ENCODE measurements around the gene USP47.

The USP47 gene

DNA sequence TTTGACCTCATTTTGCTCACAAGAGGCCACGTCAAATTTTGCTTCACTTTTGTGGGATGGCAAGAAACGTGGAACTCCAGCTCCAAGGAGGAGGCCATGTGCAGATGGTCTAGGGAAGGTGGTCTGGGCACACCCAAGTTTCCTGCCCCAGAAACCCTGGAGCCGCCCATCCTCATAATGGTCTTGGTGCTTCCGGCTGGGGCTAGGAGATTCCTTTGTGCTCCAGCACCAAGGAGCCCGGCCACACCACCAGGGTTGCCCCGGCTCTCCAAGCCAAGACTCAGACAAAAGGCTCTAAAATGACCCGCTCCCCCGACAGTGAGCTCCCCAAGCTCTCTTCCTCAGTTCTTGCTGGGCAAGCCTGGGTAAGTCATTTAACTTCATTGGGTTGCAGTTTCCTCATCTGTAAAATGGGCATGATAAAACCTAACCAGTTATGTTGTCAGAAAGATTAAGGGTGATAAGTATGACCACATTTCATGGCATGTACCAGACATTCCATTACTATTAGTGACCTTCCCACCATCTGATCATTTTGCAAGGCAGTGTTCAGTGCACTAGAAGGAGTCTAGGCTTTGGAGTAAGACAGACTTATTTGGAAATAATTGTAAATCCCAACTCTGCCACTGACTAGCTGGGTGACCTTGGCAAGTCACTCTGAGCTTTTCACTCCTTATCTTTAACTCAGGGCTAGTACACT is 143.4 kb downstream of the USP47 start:
- no peak for DNase-seq

DNA sequence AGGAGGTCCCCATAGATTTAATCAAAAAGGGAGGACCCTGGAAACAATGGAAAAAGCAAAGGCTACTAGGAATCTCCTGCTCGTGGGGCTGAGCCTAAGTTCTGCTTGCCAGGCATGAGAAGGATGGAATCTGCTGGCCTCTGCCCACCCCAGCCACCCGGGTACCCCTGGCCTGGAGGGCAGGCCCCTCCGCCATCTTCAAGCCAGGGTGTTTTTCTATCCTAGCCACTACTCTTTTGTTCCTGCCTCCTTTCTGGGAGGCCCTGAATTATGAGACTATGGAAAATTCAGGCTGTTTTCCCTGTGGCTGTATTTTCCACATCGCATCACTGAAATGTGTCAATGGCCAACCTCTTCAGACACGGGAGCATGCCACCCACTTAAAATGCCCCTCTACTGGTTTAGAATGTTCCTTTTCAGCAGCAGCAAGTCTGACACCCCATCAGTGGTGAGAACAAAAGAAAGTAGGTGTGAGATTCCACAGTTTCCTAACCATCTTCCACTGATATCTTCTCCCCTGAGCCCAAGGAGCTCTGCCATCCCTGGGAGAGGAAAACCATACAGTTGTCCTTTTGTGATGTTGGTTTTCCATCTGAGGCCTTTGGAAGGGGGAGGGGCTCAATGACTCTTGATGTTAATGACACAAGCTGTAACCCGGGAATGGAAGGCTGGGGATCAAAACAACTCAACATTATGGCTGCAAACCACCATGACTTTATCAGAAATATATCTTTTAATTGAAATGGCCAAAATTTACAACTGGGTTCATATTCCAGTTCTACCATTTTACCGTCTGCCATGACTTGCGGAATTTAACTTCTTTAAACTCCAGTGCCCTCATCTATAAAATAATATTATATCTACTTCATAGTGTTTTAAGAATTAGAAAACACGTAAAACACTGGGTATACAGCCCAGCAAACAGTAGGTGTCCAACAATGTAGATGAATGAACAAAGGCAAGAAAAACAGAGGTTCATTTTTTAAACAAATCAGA is 144.5 kb downstream of the USP47 start:
- DNase-seq = no peak

GRCh38 chr11:11987503-11988022 is 145.8 kb downstream of the USP47 start:
- DNase-seq = no peak

DNA sequence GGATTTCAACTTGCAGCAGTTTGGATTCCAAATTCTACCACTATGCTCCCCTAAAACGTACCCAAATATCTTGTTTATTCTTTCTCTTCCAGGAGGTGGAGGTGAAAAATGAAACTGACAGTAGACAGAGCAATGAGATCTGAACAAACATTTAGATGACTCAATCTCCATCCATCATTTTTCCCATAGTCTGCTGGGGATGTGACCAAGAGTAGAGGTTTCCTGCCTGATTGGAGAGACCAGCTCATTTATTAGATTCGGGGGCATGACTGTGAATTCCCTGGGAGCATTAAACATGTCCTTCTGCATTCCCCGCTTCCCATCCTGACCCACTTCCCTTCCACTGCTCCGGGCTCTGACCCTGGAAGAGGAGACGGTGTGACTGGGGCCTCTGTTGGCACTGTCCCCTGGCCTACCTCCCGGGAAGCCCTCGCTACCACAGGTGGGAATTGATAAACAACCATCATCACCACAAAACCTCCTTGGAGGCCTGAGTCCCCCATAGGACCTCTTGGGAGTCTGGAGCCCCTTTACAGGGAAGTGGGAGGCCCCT is 146.4 kb downstream of the USP47 start:
- no peak for DNase-seq

GRCh38 chr11:11988681-11989261 is 147.0 kb downstream of the USP47 start:
- no peak for DNase-seq

DNA sequence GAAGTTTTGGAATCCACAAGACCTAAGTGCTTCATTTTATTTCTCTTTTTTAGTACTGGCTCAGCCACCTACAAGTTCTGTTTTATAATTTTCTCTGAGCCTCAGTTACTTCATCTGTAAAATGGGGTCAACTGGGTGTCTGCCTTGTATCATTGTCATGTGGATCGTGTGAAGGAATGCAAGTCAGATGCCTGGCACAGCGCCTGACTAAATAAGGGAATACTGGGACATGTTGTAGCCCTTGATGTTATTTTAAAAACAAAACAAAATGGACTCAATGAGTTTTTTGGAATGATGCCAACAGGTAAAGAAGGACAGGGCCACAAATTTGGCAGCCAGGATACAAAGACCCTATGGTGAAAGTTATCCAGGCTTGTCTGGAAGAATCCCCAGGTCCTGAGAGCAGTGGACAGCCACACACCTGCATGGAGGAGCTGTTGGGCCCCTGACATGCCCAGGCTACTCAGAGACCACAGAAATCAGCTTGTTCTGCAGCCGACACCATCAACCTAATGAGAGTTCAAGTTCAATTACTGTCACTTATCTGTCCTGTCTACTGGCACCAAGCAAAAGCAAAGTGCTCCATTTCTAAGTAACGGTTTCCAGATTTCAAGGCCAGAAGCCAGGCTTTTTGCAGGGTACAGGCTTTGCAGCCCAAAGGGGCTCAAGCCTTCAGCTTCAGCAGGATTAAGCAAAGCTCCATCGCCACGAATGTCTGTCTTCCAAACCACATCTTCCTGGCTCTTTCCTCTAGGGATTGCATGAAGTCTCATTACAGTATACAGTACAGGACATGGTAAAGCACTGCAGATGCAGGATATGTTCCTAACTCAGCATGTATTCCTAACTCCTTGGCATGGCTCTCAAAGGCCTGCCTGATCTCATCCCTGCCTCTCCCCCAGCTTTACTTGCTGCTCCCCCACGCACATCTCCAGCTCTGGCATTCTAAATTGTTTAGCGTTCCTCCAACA is 148.3 kb downstream of the USP47 start:
- no peak for DNase-seq

- no peak for DNase-seq
Measured at GRCh38 chr11:11992257-11993212, 150.8 kb downstream of the USP47 start.

DNA sequence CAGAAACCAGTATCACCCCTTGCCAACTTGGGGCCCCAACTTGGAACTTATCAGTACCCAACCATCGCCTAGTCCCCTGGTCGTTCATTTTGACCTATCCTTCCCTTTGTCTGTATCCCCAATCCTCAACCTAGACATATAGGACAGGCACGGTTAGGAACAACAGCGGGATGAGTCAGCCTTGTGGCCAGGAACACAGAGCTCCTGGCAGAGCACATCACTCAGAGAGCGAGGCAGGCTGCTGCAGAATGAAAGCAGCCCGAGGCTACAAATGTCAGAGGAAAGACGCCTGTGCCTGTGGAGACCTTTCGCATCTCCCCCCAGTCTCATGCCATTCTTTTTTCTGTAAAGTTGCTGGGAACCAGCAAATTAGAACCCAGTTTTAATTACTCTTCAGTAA is 152.1 kb downstream of the USP47 start:
- DNase-seq = no peak

GRCh38 chr11:11995601-11996000 is 153.8 kb downstream of the USP47 start:
- no peak for DNase-seq

GRCh38 chr11:11996321-11997048 is 154.7 kb downstream of the USP47 start:
- DNase-seq = no peak

DNA sequence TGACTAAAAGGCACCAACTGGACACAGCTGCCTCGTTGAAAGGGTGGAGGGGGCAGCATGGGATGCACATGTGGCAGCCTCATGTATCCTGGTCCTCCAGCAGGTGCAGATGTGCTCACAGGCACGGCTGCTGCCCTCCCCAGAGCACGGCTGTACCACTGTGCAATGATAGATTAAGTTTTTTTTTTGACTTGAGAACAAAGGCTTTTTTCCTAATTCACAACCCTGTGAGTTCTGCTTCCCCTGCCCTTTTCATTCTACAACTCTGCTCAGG is 155.2 kb downstream of the USP47 start:
- no peak for DNase-seq

GRCh38 chr11:11998091-11998781 is 156.5 kb downstream of the USP47 start:
- DNase-seq = no peak

DNA sequence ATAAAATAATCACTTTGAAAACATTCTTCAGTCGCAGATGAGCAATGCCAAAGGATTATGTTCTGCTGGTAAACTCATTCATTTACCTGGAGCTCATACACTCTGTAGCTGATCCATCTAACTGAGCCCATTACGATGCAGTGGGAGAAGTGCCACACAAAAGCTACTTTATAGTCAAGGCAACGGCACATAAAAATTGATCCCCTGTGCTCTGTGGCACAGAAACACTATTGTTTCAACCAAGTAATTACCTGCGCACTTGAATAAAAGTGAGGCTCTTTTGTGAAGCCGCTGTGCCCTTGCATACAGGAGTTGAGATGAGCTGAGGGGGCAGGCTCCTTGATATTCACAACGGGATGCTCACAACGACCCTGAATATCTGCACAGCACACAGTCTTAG is 159.4 kb downstream of the USP47 start:
- no peak for DNase-seq

DNA sequence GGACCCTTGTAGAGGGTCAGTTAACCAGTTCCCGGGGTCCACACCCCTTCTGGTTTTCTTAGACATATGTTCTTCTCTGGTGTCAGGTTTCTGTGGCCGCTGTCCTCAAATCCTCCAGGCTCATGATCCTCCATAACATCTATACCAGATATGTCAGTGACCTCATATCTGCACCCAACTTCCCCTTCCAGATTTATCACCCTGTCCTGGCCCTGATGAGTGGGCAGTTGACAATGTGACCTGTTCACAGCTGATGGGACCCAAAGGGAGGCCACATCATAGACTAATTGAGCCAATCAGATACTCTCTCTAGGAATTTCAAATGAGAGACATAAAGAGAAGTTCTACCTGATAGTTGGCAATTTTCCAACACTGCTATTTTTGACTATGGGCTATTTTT is 161.6 kb downstream of the USP47 start:
- no peak for DNase-seq

- DNase-seq = no peak
Measured at GRCh38 chr11:12003815-12004214, 162.0 kb downstream of the USP47 start.

DNA sequence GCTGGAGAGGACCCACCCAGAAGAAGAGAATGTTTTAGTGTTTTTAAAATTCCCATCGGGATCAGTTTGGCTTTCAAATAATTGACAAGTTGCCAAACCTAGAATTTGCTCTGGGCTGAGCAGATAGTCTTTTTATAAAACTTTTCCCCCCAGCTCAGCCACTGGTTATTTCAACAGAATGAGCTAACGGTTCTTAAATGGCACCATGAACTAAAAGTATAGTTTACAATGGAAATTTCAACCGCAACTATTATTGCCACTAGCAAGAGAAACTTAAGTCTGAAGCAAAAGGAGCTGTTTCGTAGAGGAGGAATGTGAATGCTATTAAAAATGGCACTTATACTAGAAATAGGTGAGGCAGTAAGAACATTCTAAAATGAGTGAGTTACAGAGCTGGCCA is 163.3 kb downstream of the USP47 start:
- DNase-seq = no peak

DNA sequence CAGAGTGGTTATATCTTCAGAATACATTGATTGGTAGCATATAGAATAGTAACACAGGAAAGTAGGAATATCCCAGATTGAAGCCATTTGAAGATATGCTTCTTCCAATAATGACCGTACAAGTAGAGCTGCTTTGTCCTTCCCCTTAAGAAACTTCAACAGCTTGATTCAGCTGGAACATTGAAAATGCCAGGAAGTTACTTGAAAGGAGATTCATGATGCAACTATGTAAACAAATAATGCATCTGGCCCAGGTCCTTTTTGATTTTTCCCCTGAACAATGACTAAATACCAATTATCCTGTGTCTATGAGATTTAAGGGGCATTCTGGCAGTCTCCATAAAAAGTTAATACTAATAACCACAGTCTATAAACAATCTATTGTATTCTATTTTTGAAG is 163.7 kb downstream of the USP47 start:
- no peak for DNase-seq

DNA sequence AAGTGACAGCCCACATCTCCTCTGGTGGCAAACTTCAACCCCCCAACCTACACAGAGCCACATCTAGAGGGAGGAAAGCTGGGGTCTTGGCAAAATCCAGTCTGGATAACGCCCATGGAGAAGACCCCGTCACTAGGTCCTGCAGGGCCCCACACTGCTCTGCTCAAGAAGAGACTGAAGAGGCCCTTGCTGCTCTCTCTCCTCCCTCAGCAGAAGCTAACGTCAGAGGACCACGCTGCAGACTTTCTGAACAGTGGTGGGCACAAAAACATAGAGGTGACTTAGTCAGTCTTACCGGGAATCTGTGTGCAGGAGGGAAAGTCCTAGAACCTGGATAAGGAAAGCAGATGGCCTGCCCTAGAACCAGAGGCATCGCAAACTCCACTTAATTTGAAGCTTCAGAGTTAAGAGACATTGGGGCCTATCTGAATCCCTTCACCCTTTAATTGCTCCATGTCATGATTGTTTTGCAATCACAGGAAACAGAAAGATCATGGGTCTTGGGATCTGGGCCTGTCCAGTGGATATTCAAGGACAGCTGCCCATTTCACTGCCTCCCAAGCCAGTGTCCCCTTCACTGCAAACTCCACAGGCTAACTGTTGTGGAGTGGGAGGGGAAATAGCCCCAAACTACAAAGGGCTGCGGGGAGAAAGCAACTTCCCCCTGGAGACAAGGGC is 164.9 kb downstream of the USP47 start:
- DNase-seq = no peak

- DNase-seq = no peak
Measured at GRCh38 chr11:12007230-12007593, 165.4 kb downstream of the USP47 start.
